ENCODE results near the gene SMG1.
"Not testable (repeated sequence)": the region's sequence is repeated elsewhere in the genome, so short reads cannot be mapped to it uniquely, and the experiment has no call there.

- TF ChIP-seq SRF (IDR thresholded peaks at IDR 0.05; ENCODE audit: low read depth); ZNF274 (IDR thresholded peaks at IDR 0.05; ENCODE audit: low read depth, low read length); POLR2A (IDR thresholded peaks at IDR 0.05; ENCODE audit: borderline replicate concordance, extremely low read depth, insufficient read depth, insufficient read length); EZH2 (IDR thresholded peaks at IDR 0.05); CTCF (IDR thresholded peaks at IDR 0.05 in 2 of 3, conservative IDR thresholded peaks at IDR 0.05 in 1 of 3; ENCODE audit: borderline replicate concordance in 1 of 3, insufficient read depth in 1 of 3, low read depth in 2 of 3, low read length in 2 of 3); SIN3A (IDR thresholded peaks at IDR 0.05; ENCODE audit: low read depth); ELF1 (IDR thresholded peaks at IDR 0.05; ENCODE audit: borderline replicate concordance, low read depth): not testable (repeated sequence)
Measured at GRCh38 chr16:18884456-18884855, 41.8 kb downstream of the SMG1 start.

All from HCT116 (cell line).